Prostate gland (tissue), 2 donors: Measurements from ENCODE around the gene TMED4. TPM values are rescaled to one million over a fixed set of nuclear protein-coding genes. Genes with fewer than 3 reads are reported as not detected.

ENCODE experiments used
- DNase-seq: peaks from one replicate; pipeline ENCODE4 v3.0.0-alpha.2; 2019; ENCODE audit warnings: low spot score
- H3K27ac ChIP-seq, 2 donors: fragments of 200-600 bp; sonication (generic); 2 replicates each; pipeline ENCODE4 v1.5.1; 2017 to 2019
- H3K27me3 ChIP-seq: fragments of 200-600 bp; sonication (generic); replicated peaks from 2 replicates; pipeline ENCODE4 v1.5.1; 2019; ENCODE audit not compliant: insufficient read depth
- H3K36me3 ChIP-seq, 2 donors: fragments of 200-600 bp; sonication (generic); 1 replicate in 1 of 2; 2 replicates in 1 of 2; pipeline versions ENCODE4 v1.5.1 to v1.8.1; 2017 to 2019
- H3K4me1 ChIP-seq: fragments of 200-600 bp; sonication (generic); replicated peaks from 2 replicates; pipeline ENCODE4 v1.5.1; 2019
- H3K4me3 ChIP-seq, 2 donors: fragments of 200-600 bp; sonication (generic); 2 replicates each; pipeline ENCODE4 v1.5.1; 2017 to 2019
- H3K9me3 ChIP-seq: fragments of 200-600 bp; sonication (generic); 2 replicates; pipeline ENCODE4 v1.5.1; 2017
- CTCF ChIP-seq, 4 experiments: fragments of 200-600 bp in 2 of 4; fragments of 450-650 bp in 2 of 4; sonication (generic) in 2 of 4; IDR thresholded peaks; 1 replicate in 3 of 4; 2 replicates in 1 of 4; pipeline ENCODE4 v1.5.1; 2016 to 2019; ENCODE audit warnings: antibody characterized with exemption in 4 of 4, mild to moderate bottlenecking in 2 of 4, moderate library complexity in 2 of 4
- POLR2A ChIP-seq: fragments of 450-650 bp; IDR thresholded peaks from one replicate; pipeline ENCODE4 v1.6.1; 2016; ENCODE audit warnings: antibody characterized with exemption, mild to moderate bottlenecking
- POLR2AphosphoS5 ChIP-seq: sonication (generic); formaldehyde crosslinking; IDR thresholded peaks from one replicate; pipeline ENCODE4 v1.6.1; 2017; ENCODE audit warnings: antibody characterized with exemption
- WGBS: methylation state at CpG from one replicate; pipeline ENCODE4 v1.1.5; 2018; 5-methylcytosine and 5-hydroxymethylcytosine counted together
- intact Hi-C: fragments of 100-400 bp; cut with DNase I; formaldehyde crosslinking; loops from one replicate; pipeline ENCODE4 v1.14.2; 2022
- total RNA-seq, 2 donors: library from RNA; depleted of rRNA; stranded (reverse); fragments of >200 nt; gene quantifications; one replicate each; pipeline ENCODE4 v1.1.0, GENCODE V29; 2016

Gene TMED4
- 100 to 1,000 TPM; 227 to 243 TPM for total RNA-seq

- under 1% methylated on average over 66 of the region's 71 CpGs for WGBS
- Histone ChIP-seq H3K4me3 (peak within 1 kb of the TSS; percentile 73 to 77), H3K4me1 (peaks cover 4% of the 10 kb centered on the region), H3K27ac (peak within 1 kb of the TSS; percentile 92 to 95), H3K9me3 (no peaks in the 10 kb centered on the region), H3K36me3 (peaks cover 0 to 3% of the 10 kb centered on the region in 2 donors), H3K27me3 (no peaks in the 10 kb centered on the region)
- intact Hi-C loops = loop anchor here (2.0 to 10.0 kb wide), 3 partner anchors 25 to 533 kb away; partner anchors contain the start of genes H2AZ2, OGDH and TBRG4
- DNase-seq = peak; percentile 100
- TF ChIP-seq POLR2A (peak; percentile 82), CTCF (IDR thresholded peaks at IDR 0.05) (peak in 2 of 4 experiments; percentile 21 to 29), POLR2AphosphoS5 (peak; percentile 98)
Measured at GRCh38 chr7:44581879-44582603, at the start of gene TMED4. TMED4 (minus strand) TSS chr7:44582231; CDS start chr7:44582206, 25 bp downstream.

GRCh38 chr7:44631458-44632115, 49.6 kb upstream of the TMED4 start:
- no peak for TF ChIP-seq POLR2A
- TF ChIP-seq POLR2AphosphoS5 = peak; percentile 10
- no peak for TF ChIP-seq CTCF (IDR thresholded peaks at IDR 0.05)
- WGBS = 36% methylated on average over 6 of the region's 6 CpGs
- intact Hi-C loops = no loop called here
- no peak for DNase-seq
- Histone ChIP-seq H3K4me1 (peaks cover 16% of the 10 kb centered on the region), H3K4me3 (no peak overlapping the region), H3K27me3 (no peaks in the 10 kb centered on the region), H3K36me3 (no peaks in the 10 kb centered on the region), H3K9me3 (no peaks in the 10 kb centered on the region), H3K27ac (peak overlapping the region in 1 of 2 donors; percentile 14)

- Histone ChIP-seq H3K4me1 (peaks cover 16% of the 10 kb centered on the region), H3K9me3 (no peaks in the 10 kb centered on the region), H3K4me3 (no peak overlapping the region), H3K36me3 (no peaks in the 10 kb centered on the region), H3K27me3 (no peaks in the 10 kb centered on the region), H3K27ac (no peak overlapping the region)
- no peak for DNase-seq
- intact Hi-C loops = no loop called here
- TF ChIP-seq CTCF (IDR thresholded peaks at IDR 0.05) = no peak
- TF ChIP-seq POLR2AphosphoS5 = no peak
- TF ChIP-seq POLR2A = no peak
- WGBS = 83% methylated on average over 11 of the region's 11 CpGs
Measured at GRCh38 chr7:44630792-44631457, 48.9 kb upstream of the TMED4 start.

GRCh38 chr7:44629829-44630522, 47.9 kb upstream of the TMED4 start:
- Histone ChIP-seq H3K4me1 (peaks cover 16% of the 10 kb centered on the region), H3K27ac (no peak overlapping the region), H3K9me3 (no peaks in the 10 kb centered on the region), H3K27me3 (no peaks in the 10 kb centered on the region), H3K4me3 (no peak overlapping the region), H3K36me3 (no peaks in the 10 kb centered on the region)
- 76% methylated on average over 13 of the region's 13 CpGs for WGBS
- intact Hi-C loops = no loop called here
- TF ChIP-seq POLR2AphosphoS5 = no peak
- TF ChIP-seq CTCF (IDR thresholded peaks at IDR 0.05) = no peak
- no peak for TF ChIP-seq POLR2A
- DNase-seq = no peak
